ENCODE results near the gene SLBP. TPM values are rescaled to one million over a fixed set of nuclear protein-coding genes. Genes with fewer than 3 reads are reported as not detected.

The SLBP gene
- total and polyA plus RNA-seq, 2 of the 8 experiments (the other 6 are each of a cell fraction or from before 2014, with no cell fraction given): 44.1 to 49.0 TPM

- Histone ChIP-seq H3K27ac (ENCODE audit: low read depth, low read length) (no peak overlapping the region), H3K23me2 (ENCODE audit: low read depth, low read length) (peaks cover 4% of the 10 kb centered on the region; the same call in 1 of the 2 replicates), H2BK20ac (ENCODE audit: low read length) (no peak overlapping the region), H3K18ac (ENCODE audit: extremely low read depth, low read length) (no peak overlapping the region), H3K27me3 (replicated peaks in 1 of 4; ENCODE audit: control insufficient read depth in 3 of 4, extremely low read depth in 1 of 4, insufficient read depth in 3 of 4, low read length in 3 of 4) (no peaks in the 10 kb centered on the region), H4K91ac (replicated peaks; ENCODE audit: insufficient read length, low read length) (no peak overlapping the region), H4K20me1 (replicated peaks in 1 of 2; ENCODE audit: control insufficient read depth in 1 of 2, insufficient read depth in 2 of 2, low read length in 2 of 2) (peaks cover 2 to 16% of the 10 kb centered on the region in 2 experiments), H3K4me1 (replicated peaks in 1 of 4; ENCODE audit: control insufficient read depth in 3 of 4, insufficient read depth in 4 of 4, low read length in 3 of 4) (peaks cover 0 to 2% (median 0%) of the 10 kb centered on the region in 4 experiments; a peak in 2 of 7 replicates), H2AFZ (ENCODE audit: low read length) (no peak overlapping the region), H3K56ac (replicated peaks; ENCODE audit: insufficient read length, low read depth, low read length) (no peak overlapping the region), H3K79me1 (ENCODE audit: low read depth, low read length) (peaks cover 12% of the 10 kb centered on the region), H2AK5ac (ENCODE audit: low read depth, low read length) (no peak overlapping the region), H3K4me3 (ENCODE audit: extremely low read depth in 1 of 4, insufficient read depth in 2 of 4, low read depth in 3 of 4, low read length in 4 of 4) (no peak overlapping the region), H3K4ac (replicated peaks; ENCODE audit: insufficient read length, low read depth, low read length) (no peak overlapping the region), H3K9ac (replicated peaks in 1 of 4; ENCODE audit: extremely low read depth in 1 of 4, low read depth in 3 of 4, low read length in 3 of 4) (no peak overlapping the region), H2BK12ac (ENCODE audit: low read depth, low read length) (no peak overlapping the region), H4K5ac (ENCODE audit: insufficient read length, low read depth, low read length) (no peak overlapping the region), H3K36me3 (ENCODE audit: control insufficient read depth in 2 of 4, insufficient read depth in 4 of 4, low read length in 3 of 4) (peaks cover 6 to 34% (median 17%) of the 10 kb centered on the region in 4 experiments), H3K23ac (ENCODE audit: insufficient read length) (no peak overlapping the region), H2BK5ac (ENCODE audit: low read depth, low read length) (no peak overlapping the region), H4K8ac (ENCODE audit: extremely low read depth, insufficient read depth, low read length) (no peak overlapping the region), H3K4me2 (ENCODE audit: insufficient read depth in 1 of 2, low read depth in 2 of 2, low read length in 2 of 2) (no peak overlapping the region), H2BK15ac (ENCODE audit: low read length) (no peak overlapping the region), H2BK120ac (replicated peaks; ENCODE audit: low read depth, low read length) (no peak overlapping the region), H3K14ac (ENCODE audit: insufficient read length) (no peak overlapping the region), H3K9me3 (ENCODE audit: insufficient read depth in 2 of 2, low read depth in 1 of 2, low read length in 1 of 2) (no peaks in the 10 kb centered on the region), H3K79me2 (ENCODE audit: control insufficient read depth in 1 of 2, insufficient read depth in 2 of 2, low read length in 2 of 2) (peaks cover 13 to 71% of the 10 kb centered on the region in 2 experiments)
- TF ChIP-seq MAFK (IDR thresholded peaks at IDR 0.05; ENCODE audit: low read depth, low read length) (no peak), TAF1 (IDR thresholded peaks at IDR 0.05; ENCODE audit: low read depth, low read length) (no peak), RAD21 (IDR thresholded peaks at IDR 0.05 in 1 of 2, conservative IDR thresholded peaks at IDR 0.05 in 1 of 2; ENCODE audit: low read depth in 2 of 2, low read length in 2 of 2) (no peak), EZH2 (IDR thresholded peaks at IDR 0.05; ENCODE audit: low read depth, low read length, severe bottlenecking) (no peak), RBBP5 (IDR thresholded peaks at IDR 0.05; ENCODE audit: borderline replicate concordance, low read depth, low read length) (no peak), SP4 (IDR thresholded peaks at IDR 0.05; ENCODE audit: low read length) (no peak), BRCA1 (IDR thresholded peaks at IDR 0.05; ENCODE audit: low read depth, low read length) (no peak), EGR1 (IDR thresholded peaks at IDR 0.05; ENCODE audit: borderline replicate concordance, low read depth, low read length) (no peak), JUND (IDR thresholded peaks at IDR 0.05; ENCODE audit: low read length) (no peak), CEBPB (IDR thresholded peaks at IDR 0.05; ENCODE audit: low read depth, low read length) (no peak), CHD1 (IDR thresholded peaks at IDR 0.05; ENCODE audit: low read depth, low read length) (no peak)
- WGBS, 2 experiments (ENCODE audit: extremely low coverage in 1 of 2, insufficient coverage in 1 of 2, insufficient read length in 1 of 2, insufficient replicate concordance in 2 of 2, low coverage in 1 of 2, low lambda C conversion rate in 2 of 2, missing lambda C conversion rate in 1 of 2): 81% methylated on average over 6 of the region's 6 CpGs; no CpG with 5 or more reads in 1 of the 2 experiments
- CTCF ChIA-PET (ENCODE audit: partially characterized antibody): interaction anchor here (9.6 to 22.9 kb wide), 2 partner anchors 11 to 20 kb away, joined by 94 to 326 read pairs; partner anchors contain the start of genes TACC3 and TMEM129
- FAIRE-seq: no peak
- no peak for DNase-seq (ENCODE audit: low read depth in 1 of 2, low spot score in 2 of 2)
- POLR2A ChIA-PET (ENCODE audit: partially characterized antibody): interaction anchor here (0.8 kb wide), 1 partner anchor 38 kb away, joined by 4 read pairs; no protein-coding TSS in a partner anchor
Observed at GRCh38 chr4:1706358-1706757, 5.8 kb downstream of the SLBP start.

Measured in H1 (cell line).